Stimulated activated CD4-positive, alpha-beta T cell treated with anti-CD3 and anti-CD28 coated beads, Interleukin-2, amount 100 ng/mL, for 4 hours (primary cell): ENCODE data around the gene LRRC47.

Experiments used
- DNase-seq: peaks from one replicate; pipeline ENCODE4 v3.0.0-alpha.2; 2020; ENCODE audit warnings: low read depth

LRRC47 gene

DNA sequence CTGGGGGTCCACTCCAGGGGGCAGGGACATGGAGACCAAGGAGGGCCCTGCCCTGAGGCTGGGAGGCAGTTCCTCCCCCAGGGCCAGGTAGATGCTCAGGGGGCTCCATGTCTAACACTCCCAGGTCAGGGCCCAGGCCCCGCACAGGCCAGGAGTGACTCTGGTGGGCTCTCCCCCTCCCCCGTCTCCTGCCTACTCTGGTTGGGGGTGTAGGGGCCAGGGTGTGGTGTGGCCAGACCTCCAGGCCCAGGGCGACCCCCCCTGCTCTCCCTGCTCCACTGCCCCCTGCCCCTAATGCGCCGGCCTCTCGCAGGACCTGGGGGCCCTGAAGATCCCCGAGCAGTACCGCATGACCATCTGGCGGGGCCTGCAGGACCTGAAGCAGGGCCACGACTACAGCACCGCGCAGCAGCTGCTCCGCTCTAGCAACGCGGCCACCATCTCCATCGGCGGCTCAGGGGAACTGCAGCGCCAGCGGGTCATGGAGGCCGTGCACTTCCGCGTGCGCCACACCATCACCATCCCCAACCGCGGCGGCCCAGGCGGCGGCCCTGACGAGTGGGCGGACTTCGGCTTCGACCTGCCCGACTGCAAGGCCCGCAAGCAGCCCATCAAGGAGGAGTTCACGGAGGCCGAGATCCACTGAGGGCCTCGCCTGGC, 63.7 kb downstream of the LRRC47 start:
- DNase-seq: no peak

DNA sequence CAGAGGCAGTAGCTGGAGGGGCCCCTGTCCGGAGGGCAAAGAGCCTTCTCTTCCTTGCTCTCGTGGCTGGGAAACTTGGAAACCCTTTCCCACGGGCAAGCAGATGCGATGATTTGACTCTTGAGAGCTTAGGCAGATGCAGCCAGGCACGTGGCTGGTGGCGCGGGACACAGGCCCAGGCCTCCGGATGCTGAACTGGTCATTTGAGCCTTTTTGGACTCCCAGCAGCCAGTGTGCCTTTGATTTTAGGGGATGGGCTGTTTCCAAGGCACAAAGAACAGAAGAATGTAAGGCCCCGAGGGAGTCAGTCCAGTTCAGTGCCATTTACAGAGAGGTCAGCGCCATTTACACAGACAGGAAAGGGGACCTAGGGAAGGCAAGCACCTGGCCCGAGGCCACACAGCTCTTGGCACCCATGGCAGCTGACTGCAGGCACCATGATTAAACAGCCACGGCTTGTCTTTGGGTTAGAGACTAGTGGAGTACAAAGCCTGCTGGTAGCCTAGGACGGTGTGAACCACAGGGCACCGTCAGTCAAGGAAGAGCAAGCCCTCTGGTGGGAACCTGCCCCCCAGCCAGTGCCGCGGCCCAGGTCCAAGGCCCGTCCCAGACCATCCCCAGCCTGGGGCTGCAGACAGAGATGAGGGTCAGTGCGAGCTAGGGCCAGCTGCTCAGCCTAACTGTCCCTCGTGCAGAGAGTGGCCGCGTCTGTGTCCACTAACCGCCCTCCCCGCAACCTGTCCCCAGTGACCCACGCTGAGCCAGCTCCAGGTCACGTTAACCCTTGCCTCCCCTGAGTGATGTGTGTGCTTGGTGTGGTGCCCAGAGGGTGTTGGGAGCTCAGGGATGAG, 64.5 kb downstream of the LRRC47 start:
- DNase-seq: no peak

- DNase-seq: no peak
Observed at GRCh38 chr1:3730543-3731247, 65.6 kb downstream of the LRRC47 start.

- DNase-seq: no peak
Observed at GRCh38 chr1:3729594-3730542, 66.4 kb downstream of the LRRC47 start.
